Measurements from ENCODE around the gene DCAF15. TPM values are rescaled to one million over a fixed set of nuclear protein-coding genes. Genes with fewer than 3 reads are reported as not detected.

The DCAF15 gene
- total and polyA plus RNA-seq, 2 donors (not counting 3 experiments of a cell fraction or from before 2014, with no cell fraction given) = 41.9 to 42.4 TPM

DNA sequence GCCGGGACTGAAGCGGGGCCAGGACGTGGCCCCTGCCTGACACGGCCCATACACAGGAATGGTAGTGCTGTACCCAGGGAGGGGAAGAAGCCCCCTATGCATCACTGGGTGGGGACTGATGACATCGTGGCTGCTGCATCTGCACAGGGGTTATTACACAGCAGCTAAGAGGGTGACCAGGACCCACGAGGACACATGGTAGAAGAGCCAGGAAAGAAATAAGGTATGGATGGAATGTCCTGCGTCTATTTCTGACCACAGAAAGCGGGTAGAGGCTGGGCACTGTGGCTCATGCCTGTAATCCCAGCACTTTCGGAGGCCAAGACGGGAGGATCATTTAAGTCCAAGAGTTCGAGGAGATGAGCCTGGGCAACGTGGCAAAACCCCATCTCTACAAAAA lies 24.1 kb downstream of the DCAF15 start:
- ChIA-PET POLR2A (no interaction called here), CTCF (interaction anchor here (0.7 to 1.5 kb wide), 2 partner anchors 46 to 1011 kb away, joined by 3 to 4 read pairs; no protein-coding TSS in a partner anchor)
- no peak for FAIRE-seq
- no TSS peak for BruUV-seq (replicated peaks)
- Histone ChIP-seq H3K27me3 (ENCODE audit: control insufficient read depth in 2 of 2, insufficient read depth in 2 of 2, low read length in 2 of 2) (no peaks in the 10 kb centered on the region), H3K9me1 (replicated peaks; ENCODE audit: control insufficient read depth, extremely low read depth, insufficient read depth, low read length) (no peaks in the 10 kb centered on the region), H3K4me2 (ENCODE audit: insufficient read depth, low read length) (no peak overlapping the region), H3K4me1 (ENCODE audit: control insufficient read depth, extremely low read depth, insufficient read depth, low read length) (peaks cover 9% of the 10 kb centered on the region), H3K27ac (ENCODE audit: insufficient read depth, low read depth, low read length) (no peak overlapping the region), H3K9me3 (replicated peaks; ENCODE audit: control insufficient read depth, insufficient read depth, low read length) (no peaks in the 10 kb centered on the region), H3K9ac (replicated peaks; ENCODE audit: extremely low read depth, insufficient read depth, low read length) (no peak overlapping the region), H3K4me3 (replicated peaks in 1 of 3; ENCODE audit: insufficient read depth in 1 of 3, low read depth in 1 of 3, low read length in 3 of 3) (no peak overlapping the region), H3K79me2 (ENCODE audit: control insufficient read depth, insufficient read depth, low read length) (no peaks in the 10 kb centered on the region), H4K20me1 (replicated peaks; ENCODE audit: control insufficient read depth, extremely low read depth, insufficient read depth, low read length) (no peaks in the 10 kb centered on the region), H3K36me3 (ENCODE audit: control insufficient read depth in 2 of 2, extremely low read depth in 1 of 2, insufficient read depth in 2 of 2, low read length in 2 of 2) (peaks cover 0 to 2% of the 10 kb centered on the region in 2 experiments), H2AFZ (ENCODE audit: low read depth, low read length) (no peak overlapping the region)
- intact Hi-C loops (cut with micrococcal nuclease) = no loop called here
- TF ChIP-seq, protein P1, sequence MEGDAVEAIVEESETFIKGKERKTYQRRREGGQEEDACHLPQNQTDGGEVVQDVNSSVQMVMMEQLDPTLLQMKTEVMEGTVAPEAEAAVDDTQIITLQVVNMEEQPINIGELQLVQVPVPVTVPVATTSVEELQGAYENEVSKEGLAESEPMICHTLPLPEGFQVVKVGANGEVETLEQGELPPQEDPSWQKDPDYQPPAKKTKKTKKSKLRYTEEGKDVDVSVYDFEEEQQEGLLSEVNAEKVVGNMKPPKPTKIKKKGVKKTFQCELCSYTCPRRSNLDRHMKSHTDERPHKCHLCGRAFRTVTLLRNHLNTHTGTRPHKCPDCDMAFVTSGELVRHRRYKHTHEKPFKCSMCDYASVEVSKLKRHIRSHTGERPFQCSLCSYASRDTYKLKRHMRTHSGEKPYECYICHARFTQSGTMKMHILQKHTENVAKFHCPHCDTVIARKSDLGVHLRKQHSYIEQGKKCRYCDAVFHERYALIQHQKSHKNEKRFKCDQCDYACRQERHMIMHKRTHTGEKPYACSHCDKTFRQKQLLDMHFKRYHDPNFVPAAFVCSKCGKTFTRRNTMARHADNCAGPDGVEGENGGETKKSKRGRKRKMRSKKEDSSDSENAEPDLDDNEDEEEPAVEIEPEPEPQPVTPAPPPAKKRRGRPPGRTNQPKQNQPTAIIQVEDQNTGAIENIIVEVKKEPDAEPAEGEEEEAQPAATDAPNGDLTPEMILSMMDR (IDR thresholded peaks at IDR 0.05; ENCODE audit: extremely low read depth in 1 of 2, insufficient read depth in 1 of 2, low read depth in 1 of 2, low read length in 2 of 2) = no peak
- no peak for TF ChIP-seq POLR2AphosphoS5 (IDR thresholded peaks at IDR 0.05; ENCODE audit: insufficient read depth, low read depth, low read length)
- no peak for TF ChIP-seq FOS (IDR thresholded peaks at IDR 0.05; ENCODE audit: borderline replicate concordance, insufficient read depth, low read length)
- TF ChIP-seq JUN (IDR thresholded peaks at IDR 0.05; ENCODE audit: borderline replicate concordance, insufficient read depth, insufficient read length, low read depth) = no peak
- no peak for TF ChIP-seq MAX (IDR thresholded peaks at IDR 0.05; ENCODE audit: insufficient read depth, insufficient read length)
- no peak for TF ChIP-seq POLR2A (IDR thresholded peaks at IDR 0.05; ENCODE audit: low read depth, low read length)
- dilution Hi-C loops (cut with MboI; ENCODE audit: extremely low pct_ligation_motif_present, low sequenced_read_pairs) = no loop called here
- no peak for DNase-seq (ENCODE audit: low read depth, low spot score)
